Measurements from ENCODE around the gene CACNA1C. TPM values are rescaled to one million over a fixed set of nuclear protein-coding genes. Genes with fewer than 3 reads are reported as not detected.

Gene CACNA1C
- total RNA-seq, 4 donors from 2014 or later, result 3.8 to 13.6 (median 5.7) TPM

GRCh38 chr12:2035431-2036055 is 17.2 kb upstream of the CACNA1C start:
- DNase-seq (ENCODE audit: low spot score), result no peak
- ATAC-seq (ENCODE audit: low FRiP score), result no peak
- TF ChIP-seq CTCF (IDR thresholded peaks at IDR 0.05), result no peak

GRCh38 chr12:2039034-2039433 is 13.8 kb upstream of the CACNA1C start:
- no peak for TF ChIP-seq CTCF (IDR thresholded peaks at IDR 0.05)
- DNase-seq (ENCODE audit: low spot score) (no peak), ATAC-seq (ENCODE audit: low FRiP score) (no peak)

- TF ChIP-seq CTCF (IDR thresholded peaks at IDR 0.05), result no peak
- DNase-seq (ENCODE audit: low spot score), result no peak
Measured at GRCh38 chr12:2043054-2043453, 9.7 kb upstream of the CACNA1C start.

GRCh38 chr12:2044165-2044564 is 8.6 kb upstream of the CACNA1C start:
- no peak for TF ChIP-seq CTCF (IDR thresholded peaks at IDR 0.05)
- DNase-seq (ENCODE audit: low spot score) (no peak), ATAC-seq (ENCODE audit: low FRiP score) (no peak)

More at GRCh38 chr12:2043054-2043453, 9.7 kb upstream of the CACNA1C start:
- no peak for ATAC-seq (ENCODE audit: low FRiP score)

GRCh38 chr12:2046957-2047356 is 5.8 kb upstream of the CACNA1C start:
- ATAC-seq (ENCODE audit: low FRiP score) (no peak), DNase-seq (ENCODE audit: low spot score) (no peak)
- TF ChIP-seq CTCF (IDR thresholded peaks at IDR 0.05), result no peak

- ATAC-seq (ENCODE audit: low FRiP score) (no peak), DNase-seq (ENCODE audit: low spot score) (no peak)
- no peak for TF ChIP-seq CTCF (IDR thresholded peaks at IDR 0.05)
Measured at GRCh38 chr12:2047752-2048151, 5.0 kb upstream of the CACNA1C start.
